DMS153 (cell line): ENCODE results near the gene ISG20L2.

ENCODE experiments used
- DNase-seq: peaks from one replicate; lab custom pipeline; 2025; lab: John Stamatoyannopoulos, UW

Gene ISG20L2

GRCh38 chr1:156752843-156753482, 24.4 kb upstream of the ISG20L2 start:
- no peak for DNase-seq

- DNase-seq: peak; percentile 96
Measured at GRCh38 chr1:156751757-156752481, 23.4 kb upstream of the ISG20L2 start.

DNA sequence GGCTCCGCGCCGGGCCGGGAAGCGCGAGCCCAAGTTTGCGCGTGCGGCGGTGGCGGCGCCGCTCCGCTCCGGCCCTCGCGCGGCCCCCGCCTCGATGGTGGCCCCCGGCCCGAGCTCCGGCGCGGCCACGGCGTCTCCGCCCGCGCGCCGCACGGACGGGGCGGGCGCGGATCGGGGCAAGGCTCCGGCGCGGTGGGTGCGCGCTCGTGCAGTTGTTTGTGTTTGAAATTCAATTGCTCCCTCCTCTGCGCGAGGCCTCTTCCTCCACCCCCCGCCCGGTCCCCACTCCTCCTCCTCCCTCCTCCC, 22.8 kb upstream of the ISG20L2 start, which contains the start of gene HDGF:
TSS of gene HDGF (minus strand) at position 225 of the 306 bp plus-strand sequence. CDS start 246 bp downstream, outside the sequence.
- no peak for DNase-seq

DNA sequence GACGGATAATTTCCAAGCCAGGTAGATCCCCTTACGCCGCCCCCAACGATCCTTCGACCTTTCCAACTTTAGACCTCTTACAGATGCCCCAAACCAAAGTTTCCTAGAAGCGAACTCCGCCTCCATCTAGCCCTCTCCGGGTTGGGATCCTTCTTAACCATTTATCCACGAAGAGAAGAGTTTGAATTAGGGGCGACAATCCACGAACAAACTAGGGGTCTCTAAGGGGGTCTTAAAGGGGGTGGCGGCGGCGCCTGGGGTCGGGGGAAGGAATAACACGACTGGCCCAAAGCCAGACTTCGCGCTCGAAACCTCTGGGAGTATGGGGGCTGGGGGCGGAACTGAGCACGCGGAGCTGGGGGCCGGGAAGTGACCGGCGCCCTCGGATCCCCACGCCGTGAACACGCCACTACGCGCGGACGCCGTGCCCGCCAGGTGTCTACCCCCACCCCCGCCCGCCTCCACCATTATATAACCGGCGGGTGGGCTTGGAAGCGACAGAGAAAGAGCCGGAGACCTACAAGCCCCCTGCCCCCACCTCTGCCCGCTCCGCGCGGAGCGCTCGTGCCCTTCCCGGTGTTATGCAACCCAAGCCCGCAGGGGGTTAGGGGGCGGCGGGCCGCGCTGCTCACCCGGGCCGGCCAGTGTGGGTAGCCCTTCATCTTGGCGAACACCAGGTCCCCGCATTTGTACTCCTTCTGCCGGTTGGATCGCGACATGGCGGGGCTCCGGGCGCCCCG, 22.3 kb upstream of the ISG20L2 start:
- DNase-seq: no peak

DNA sequence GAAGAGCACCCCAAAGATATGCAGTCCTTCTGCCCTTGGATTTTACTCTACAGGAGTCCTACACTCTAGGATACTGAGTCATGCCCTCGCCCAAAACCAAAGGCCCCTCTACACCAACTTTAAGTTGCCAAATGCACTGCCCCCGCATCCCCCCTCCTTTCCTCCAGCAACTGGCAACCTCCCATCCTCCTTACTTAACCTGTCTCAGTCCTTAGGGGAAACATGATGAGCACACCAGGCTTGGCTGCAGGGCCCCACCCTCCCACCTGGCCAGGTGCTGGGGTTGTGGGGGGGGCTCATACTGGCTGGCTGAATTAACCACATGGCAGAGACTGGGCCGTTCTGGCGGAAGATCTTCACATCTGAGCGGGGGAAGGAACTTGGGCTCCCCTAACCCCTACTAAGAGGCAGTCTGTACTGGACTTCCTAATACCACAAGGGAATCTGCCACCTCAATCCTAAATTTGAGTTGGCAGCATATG, 21.7 kb upstream of the ISG20L2 start:
- DNase-seq: no peak

DNA sequence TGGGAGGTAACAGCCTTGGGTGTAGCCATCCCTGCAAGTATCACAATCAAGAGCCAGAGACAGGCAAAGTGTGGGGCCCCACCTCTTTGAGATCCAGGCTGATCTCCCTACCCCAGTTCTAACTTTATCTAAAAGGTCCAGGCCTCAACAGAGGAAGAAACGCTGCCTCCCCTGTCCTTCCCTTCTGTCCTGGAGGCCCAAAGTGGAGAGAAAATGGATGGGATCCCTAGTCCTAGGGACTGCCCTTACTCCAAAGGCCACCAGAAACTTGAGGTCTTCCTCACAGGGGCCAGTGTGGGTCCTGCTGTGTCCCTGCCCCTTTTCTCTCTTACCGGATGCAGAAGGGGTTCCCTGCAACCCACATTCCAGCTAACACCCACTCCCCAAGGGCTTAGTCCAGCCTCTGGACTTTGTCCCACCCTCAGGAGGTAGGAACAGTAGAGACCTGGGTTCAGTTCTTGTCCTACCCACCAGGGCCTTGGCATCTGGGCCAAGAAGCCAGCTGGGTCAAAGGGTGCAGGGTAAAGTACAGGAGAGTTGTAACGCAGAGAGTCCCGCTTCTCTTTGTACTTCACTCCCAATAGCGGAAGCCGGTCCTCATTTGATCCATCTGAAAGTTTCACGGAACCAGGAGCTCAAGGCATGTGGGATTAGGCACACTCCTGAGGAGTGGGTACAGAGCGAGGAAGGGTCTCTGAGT, 21.0 kb upstream of the ISG20L2 start:
- DNase-seq: no peak

DNA sequence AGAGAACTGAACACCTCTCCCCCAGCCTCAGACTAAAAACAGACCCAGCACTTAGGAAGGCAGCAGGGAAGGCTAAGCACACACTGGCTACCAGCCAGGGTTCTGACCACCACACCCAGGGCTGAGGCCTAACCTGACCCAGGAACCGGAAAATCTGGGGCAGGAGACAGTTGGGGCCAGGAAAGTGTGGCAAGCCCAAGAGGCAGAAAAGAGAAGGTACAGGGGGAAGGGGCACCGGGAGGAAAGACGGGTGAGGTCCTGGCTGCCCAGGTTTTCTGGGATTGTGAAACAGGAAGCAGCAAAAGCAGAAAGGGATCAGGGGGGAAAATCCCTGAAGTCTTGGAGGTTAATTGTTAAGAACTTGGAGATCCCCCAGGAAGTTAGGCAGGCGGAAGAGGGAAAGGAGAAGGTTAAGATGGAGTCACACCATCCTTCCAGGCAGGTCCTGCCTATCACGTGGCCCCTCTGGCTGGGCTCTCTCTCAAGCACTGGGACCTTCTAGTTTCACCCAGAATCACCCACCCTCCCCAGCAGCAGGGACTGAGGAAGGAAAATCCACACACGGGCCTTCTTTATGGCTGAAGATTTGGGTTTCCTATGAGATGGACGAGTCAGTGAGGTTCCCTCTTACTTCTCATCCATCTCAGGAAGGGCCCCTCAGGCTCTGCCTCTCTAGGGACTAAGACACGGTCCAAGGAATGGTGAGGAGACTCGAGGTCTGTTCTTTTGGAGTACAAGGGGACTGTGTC, 20.3 kb upstream of the ISG20L2 start:
- no peak for DNase-seq

- no peak for DNase-seq
Measured at GRCh38 chr1:156747742-156748669, 19.4 kb upstream of the ISG20L2 start.

DNA sequence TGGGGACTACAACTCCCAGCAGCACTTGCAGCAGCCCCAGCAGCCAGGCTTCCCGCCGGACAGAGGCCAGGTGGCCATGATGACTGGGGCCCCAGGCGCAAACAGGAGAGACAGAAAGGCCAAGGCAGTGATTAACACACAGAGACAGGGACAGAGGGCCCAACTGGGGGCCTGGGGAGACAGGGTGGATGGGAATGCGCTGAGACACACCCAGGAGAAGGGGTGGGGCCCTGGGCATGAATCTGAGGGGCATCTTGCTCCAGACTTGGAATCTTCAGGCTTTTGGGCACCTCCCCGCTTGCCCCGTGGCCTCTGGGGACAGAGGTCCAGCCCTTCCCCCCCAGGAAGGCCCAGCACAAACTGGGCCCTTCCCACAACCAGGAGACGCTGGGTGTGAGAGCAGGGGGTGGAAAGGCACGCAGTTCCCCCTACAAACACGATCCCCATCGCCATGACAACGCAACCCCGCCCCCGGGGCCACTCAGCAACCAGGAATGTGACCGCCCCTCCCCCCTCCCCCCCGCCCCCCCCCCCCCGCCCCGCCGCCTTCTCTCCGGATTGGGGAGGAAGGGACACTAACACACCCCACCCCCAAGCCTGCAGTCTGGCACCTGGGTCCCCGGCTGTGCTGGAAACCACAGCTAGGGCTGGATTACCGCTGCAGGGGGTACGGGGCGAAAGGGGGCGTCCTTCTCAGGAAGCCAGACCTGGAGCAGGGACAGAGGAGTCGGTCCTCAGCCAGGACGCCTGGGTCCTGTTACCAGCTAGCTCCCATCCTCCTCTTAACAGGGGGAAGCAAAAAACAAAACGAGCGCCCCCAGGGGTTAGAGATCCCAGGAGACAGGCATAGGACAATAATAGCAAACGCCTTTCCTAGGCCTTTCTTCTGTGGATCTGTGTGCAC, 18.4 kb upstream of the ISG20L2 start:
- DNase-seq: peak; percentile 76

DNA sequence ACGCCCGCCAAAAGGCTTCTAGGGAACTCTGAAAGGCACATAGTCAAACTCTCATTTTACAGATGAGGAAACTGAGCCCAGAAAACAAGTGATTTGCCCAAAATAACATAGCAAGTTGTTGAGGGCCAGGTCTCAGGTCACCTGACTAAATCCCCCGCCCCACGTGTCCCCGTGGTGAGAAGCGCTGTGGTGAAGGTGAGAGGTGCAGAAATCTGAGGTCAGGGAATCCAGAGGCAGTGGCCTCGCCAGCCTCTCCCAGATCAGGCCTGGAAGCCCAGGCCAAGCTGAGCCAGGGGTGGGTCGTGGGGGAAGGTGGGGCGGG, 17.8 kb upstream of the ISG20L2 start:
- no peak for DNase-seq

- no peak for DNase-seq
Measured at GRCh38 chr1:156745881-156746280, 17.3 kb upstream of the ISG20L2 start.

DNA sequence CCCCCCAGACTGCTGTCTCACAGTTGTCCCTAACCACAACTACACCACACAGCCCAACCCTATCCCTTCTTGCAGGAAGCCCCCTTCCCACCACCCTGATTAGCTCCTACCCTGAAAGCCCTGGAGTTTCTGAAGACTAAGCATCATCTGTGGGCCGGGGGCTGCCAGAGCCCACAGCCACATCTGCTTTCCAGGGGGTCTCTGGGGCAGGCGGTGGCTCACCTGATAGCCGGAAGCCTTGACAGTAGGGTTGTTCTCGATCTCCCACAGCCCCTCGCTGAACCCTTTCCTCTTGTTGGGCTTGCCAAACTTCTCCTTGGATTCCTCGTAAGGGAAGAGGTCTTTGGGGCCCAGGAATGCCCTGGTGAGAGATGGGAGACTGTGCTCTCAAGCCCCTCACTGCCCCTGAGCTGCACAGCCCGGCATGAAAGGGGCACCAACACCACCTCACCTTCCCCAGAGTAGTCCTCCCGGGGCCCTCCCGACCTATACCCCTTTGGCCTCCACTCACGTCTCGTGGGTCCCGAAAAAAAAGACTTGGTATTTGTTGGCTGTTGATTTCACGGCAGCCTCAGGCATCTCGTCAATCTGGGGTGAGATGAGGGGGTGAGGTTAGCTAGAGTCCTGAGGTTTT, 16.3 kb upstream of the ISG20L2 start:
- no peak for DNase-seq

GRCh38 chr1:156744344-156744743, 15.8 kb upstream of the ISG20L2 start:
- no peak for DNase-seq

DNA sequence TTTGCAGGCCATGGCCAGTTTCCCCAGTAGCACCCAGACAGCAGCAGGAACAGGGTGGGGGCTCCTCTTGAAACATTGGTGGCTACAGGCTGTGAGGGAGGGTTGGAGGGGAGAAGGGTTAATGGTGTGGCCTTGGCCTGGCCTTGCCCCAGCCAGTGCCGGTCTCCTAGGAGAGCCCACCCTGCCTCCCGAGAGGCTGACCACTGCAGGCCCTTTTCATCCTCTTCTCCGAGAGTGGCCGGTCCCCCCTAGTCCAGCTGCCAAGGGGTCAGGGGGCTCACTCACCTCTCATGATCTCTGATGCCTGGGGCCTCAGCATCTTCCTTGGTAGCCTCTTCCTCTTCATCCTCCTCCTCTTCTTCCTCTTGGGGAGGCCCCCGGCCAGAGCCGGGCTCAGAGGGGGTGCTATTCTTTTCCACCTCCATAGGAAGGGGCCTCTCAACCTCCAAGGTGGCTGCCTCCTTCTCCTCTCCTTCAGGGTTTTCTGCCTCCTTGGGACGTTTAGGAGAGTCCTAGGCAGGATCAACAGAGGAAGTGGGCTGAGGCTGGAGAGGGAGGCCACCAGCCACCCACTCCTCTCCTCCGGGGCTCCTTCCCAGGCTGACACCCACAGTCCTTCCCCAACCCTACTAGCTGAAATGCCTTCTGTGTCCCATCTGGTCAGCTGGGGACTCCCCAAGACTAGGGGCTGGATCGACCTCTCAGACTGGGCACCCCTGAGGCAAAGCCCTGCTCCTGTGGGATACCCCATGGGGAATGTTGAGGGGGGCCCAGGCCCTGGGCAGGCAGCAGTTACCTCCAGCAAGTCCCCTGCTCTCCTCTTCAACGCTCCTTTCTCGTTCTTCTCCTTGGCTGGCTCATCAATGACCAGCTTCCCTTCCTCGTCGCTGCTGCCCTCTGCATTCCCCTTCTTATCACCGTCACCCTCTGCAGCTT, 15.1 kb upstream of the ISG20L2 start:
- no peak for DNase-seq

GRCh38 chr1:156742801-156743200, 14.2 kb upstream of the ISG20L2 start:
- no peak for DNase-seq

DNA sequence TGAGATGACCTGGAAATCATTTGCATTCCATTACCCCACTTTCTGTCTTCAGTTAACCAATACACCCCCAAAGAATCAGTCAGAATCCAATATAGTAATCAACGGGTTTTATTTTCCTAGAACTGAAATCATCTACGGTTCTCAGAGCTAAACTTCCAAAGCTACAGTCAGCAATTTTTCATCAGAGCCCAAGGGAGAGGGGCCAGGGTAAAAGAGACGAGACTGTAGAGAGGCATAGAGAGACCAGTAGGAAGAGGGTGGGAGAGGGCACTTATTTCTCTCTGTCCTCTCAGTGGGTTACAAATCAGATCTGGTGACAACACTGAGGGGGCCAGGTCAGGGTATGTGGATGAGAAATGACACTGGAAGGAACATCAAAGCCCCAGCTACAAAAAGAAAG, 13.5 kb upstream of the ISG20L2 start:
- no peak for DNase-seq

- no peak for DNase-seq
Measured at GRCh38 chr1:156741481-156741983, 13.0 kb upstream of the ISG20L2 start.
